ENCODE results near the gene SPRR3. TPM values are rescaled to one million over a fixed set of nuclear protein-coding genes. Genes with fewer than 3 reads are reported as not detected.

SPRR3 gene
- total RNA-seq, 3 donors from 2014 or later (not counting 1 experiment from before 2014, with no cell fraction given) = not detected

- DNase-seq = no peak
- no peaks in the 10 kb centered on the region for H3K4me1 Mint-ChIP-seq
- Histone ChIP-seq H3K4me3 (ENCODE audit: low read length) (no peak overlapping the region), H3K27me3 (ENCODE audit: control insufficient read depth, insufficient read depth, low read length) (peaks cover 2% of the 10 kb centered on the region), H3K27ac (ENCODE audit: low read length) (no peak overlapping the region), H3K4me1 (ENCODE audit: control insufficient read depth, insufficient read depth, low read length) (no peaks in the 10 kb centered on the region), H3K9me3 (ENCODE audit: control insufficient read depth, insufficient read depth, low read length) (no peaks in the 10 kb centered on the region), H3K36me3 (ENCODE audit: control insufficient read depth, insufficient read depth, low read length) (no peaks in the 10 kb centered on the region)
- WGBS (ENCODE audit: insufficient coverage) = 70% methylated on average over 7 of the region's 7 CpGs
- ATAC-seq = no peak
- H3K27ac Mint-ChIP-seq = no peak overlapping the region
- no peaks in the 10 kb centered on the region for H3K36me3 Mint-ChIP-seq
- H3K4me3 Mint-ChIP-seq = no peak overlapping the region
- intact Hi-C loops (cut with micrococcal nuclease) = no loop called here
- peaks cover 13 to 19% of the 10 kb centered on the region in 2 donors for H3K27me3 Mint-ChIP-seq (ENCODE audit: low read depth in 2 of 2)
- TF ChIP-seq CTCF (IDR thresholded peaks at IDR 0.05) = no peak
- H3K9me3 Mint-ChIP-seq = no peaks in the 10 kb centered on the region
Measured at GRCh38 chr1:152967201-152967600, 34.3 kb upstream of the SPRR3 start.

GRCh38 chr1:152968248-152968647 lies 33.3 kb upstream of the SPRR3 start:
- Mint-ChIP-seq H3K36me3 (no peaks in the 10 kb centered on the region), H3K4me3 (no peak overlapping the region), H3K27me3 (ENCODE audit: low read depth in 2 of 2) (peaks cover 22 to 23% of the 10 kb centered on the region in 2 donors), H3K27ac (no peak overlapping the region), H3K4me1 (no peaks in the 10 kb centered on the region), H3K9me3 (no peaks in the 10 kb centered on the region)
- 54% methylated on average over 2 of the region's 2 CpGs for WGBS (ENCODE audit: insufficient coverage)
- no peaks in the 10 kb centered on the region for H3K4me1 ChIP-seq (ENCODE audit: control insufficient read depth, insufficient read depth, low read length)
- intact Hi-C loops (cut with micrococcal nuclease) = no loop called here
- DNase-seq (no peak), ATAC-seq (no peak)
- H3K27me3 ChIP-seq (ENCODE audit: control insufficient read depth, insufficient read depth, low read length) = peaks cover 2% of the 10 kb centered on the region
- H3K36me3 ChIP-seq (ENCODE audit: control insufficient read depth, insufficient read depth, low read length) = no peaks in the 10 kb centered on the region
- no peaks in the 10 kb centered on the region for H3K9me3 ChIP-seq (ENCODE audit: control insufficient read depth, insufficient read depth, low read length)
- no peak overlapping the region for H3K27ac ChIP-seq (ENCODE audit: low read length)
- no peak overlapping the region for H3K4me3 ChIP-seq (ENCODE audit: low read length)
- TF ChIP-seq CTCF (IDR thresholded peaks at IDR 0.05) = no peak

- Mint-ChIP-seq H3K27ac (no peak overlapping the region), H3K4me1 (no peaks in the 10 kb centered on the region), H3K36me3 (no peaks in the 10 kb centered on the region), H3K9me3 (no peaks in the 10 kb centered on the region), H3K27me3 (ENCODE audit: low read depth in 2 of 2) (peaks cover 17 to 31% of the 10 kb centered on the region in 2 donors), H3K4me3 (no peak overlapping the region)
- Histone ChIP-seq H3K36me3 (ENCODE audit: control insufficient read depth, insufficient read depth, low read length) (no peaks in the 10 kb centered on the region), H3K27ac (ENCODE audit: low read length) (no peak overlapping the region), H3K27me3 (ENCODE audit: control insufficient read depth, insufficient read depth, low read length) (peaks cover 2% of the 10 kb centered on the region), H3K9me3 (ENCODE audit: control insufficient read depth, insufficient read depth, low read length) (no peaks in the 10 kb centered on the region), H3K4me1 (ENCODE audit: control insufficient read depth, insufficient read depth, low read length) (no peaks in the 10 kb centered on the region), H3K4me3 (ENCODE audit: low read length) (no peak overlapping the region)
- ATAC-seq = no peak
- WGBS (ENCODE audit: insufficient coverage) = 86% methylated on average over 2 of the region's 2 CpGs
- TF ChIP-seq CTCF (IDR thresholded peaks at IDR 0.05) = no peak
- no peak for DNase-seq
- intact Hi-C loops (cut with micrococcal nuclease) = no loop called here
Measured at GRCh38 chr1:152969036-152969435, 32.5 kb upstream of the SPRR3 start.

- no peak within 1 kb of the TSS for H3K27ac Mint-ChIP-seq
- Histone ChIP-seq H3K27ac (ENCODE audit: low read length) (no peak within 1 kb of the TSS), H3K9me3 (ENCODE audit: control insufficient read depth, insufficient read depth, low read length) (no peaks in the 10 kb centered on the region), H3K4me3 (ENCODE audit: low read length) (no peak within 1 kb of the TSS), H3K27me3 (ENCODE audit: control insufficient read depth, insufficient read depth, low read length) (peaks cover 2% of the 10 kb centered on the region), H3K4me1 (ENCODE audit: control insufficient read depth, insufficient read depth, low read length) (no peaks in the 10 kb centered on the region), H3K36me3 (ENCODE audit: control insufficient read depth, insufficient read depth, low read length) (no peaks in the 10 kb centered on the region)
- no peaks in the 10 kb centered on the region for H3K36me3 Mint-ChIP-seq
- ATAC-seq (no peak), DNase-seq (no peak)
- no peak for TF ChIP-seq CTCF (IDR thresholded peaks at IDR 0.05)
- H3K4me3 Mint-ChIP-seq = no peak within 1 kb of the TSS
- 90% methylated on average over 6 of the region's 6 CpGs for WGBS (ENCODE audit: insufficient coverage)
- no peaks in the 10 kb centered on the region for H3K9me3 Mint-ChIP-seq
- no peaks in the 10 kb centered on the region for H3K4me1 Mint-ChIP-seq
- peaks cover 11 to 28% of the 10 kb centered on the region in 2 donors for H3K27me3 Mint-ChIP-seq (ENCODE audit: low read depth in 2 of 2)
- intact Hi-C loops (cut with micrococcal nuclease) = no loop called here
Measured at GRCh38 chr1:152970495-152970894, 31.1 kb upstream of the SPRR3 start, which contains the start of gene SPRR4. TSS of gene SPRR4 (plus strand) at chr1:152970648. CDS start at chr1:152971891, 1,243 bp downstream.

Data from natural killer cell (primary cell).